IPS-18a (cell line): ENCODE measurements around the gene YAF2.
"Not testable (repeated sequence)": the region's sequence is repeated elsewhere in the genome, so short reads cannot be mapped to it uniquely, and the experiment has no call there.

Source experiments
- H3K27ac ChIP-seq: one replicate; pipeline ENCODE4 v1.5.1; 2013; ENCODE audit warnings: low read length
- H3K27me3 ChIP-seq: one replicate; pipeline ENCODE4 v1.6.1; 2013; ENCODE audit warnings: mild to moderate bottlenecking, low read length; ENCODE audit not compliant: control insufficient read depth, insufficient read depth
- H3K36me3 ChIP-seq: one replicate; pipeline ENCODE4 v1.6.1; 2013; ENCODE audit warnings: low read depth, low read length; ENCODE audit not compliant: control insufficient read depth
- H3K4me1 ChIP-seq: one replicate; pipeline ENCODE4 v1.6.1; 2013; ENCODE audit warnings: low read depth, low read length; ENCODE audit not compliant: control insufficient read depth
- H3K4me3 ChIP-seq: one replicate; pipeline ENCODE4 v1.5.1; 2013; ENCODE audit warnings: low read length
- H3K9ac ChIP-seq: one replicate; pipeline ENCODE4 v1.6.1; 2013; ENCODE audit warnings: mild to moderate bottlenecking, low read length, moderate library complexity
- H3K9me3 ChIP-seq: one replicate; pipeline ENCODE4 v1.6.1; 2013; ENCODE audit warnings: low read depth, low read length; ENCODE audit not compliant: control insufficient read depth

The YAF2 gene

DNA sequence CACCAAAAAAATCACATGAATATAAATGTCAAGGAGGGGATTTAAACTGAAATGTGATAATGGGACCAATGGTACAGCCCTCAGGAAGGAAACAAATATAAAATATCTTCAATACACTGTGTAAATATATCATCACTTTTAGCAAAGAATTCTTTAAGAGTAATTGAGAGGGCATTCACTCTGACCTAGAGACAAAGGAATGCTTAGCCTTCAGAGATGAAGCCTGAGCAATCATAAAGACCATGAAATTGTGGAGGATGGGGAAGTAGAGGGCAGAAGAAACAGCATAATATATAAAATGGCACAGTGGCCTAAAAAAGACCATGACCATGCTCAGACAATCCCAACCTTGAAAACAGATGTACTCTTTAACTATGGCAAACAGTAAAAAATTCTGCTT is 20.4 kb downstream of the YAF2 start:
- Histone ChIP-seq H3K36me3 (no peaks in the 10 kb centered on the region), H3K9me3 (no peaks in the 10 kb centered on the region), H3K4me1 (no peaks in the 10 kb centered on the region), H3K4me3 (no peak overlapping the region), H3K27me3 (no peaks in the 10 kb centered on the region), H3K27ac (no peak overlapping the region), H3K9ac (no peak overlapping the region)

DNA sequence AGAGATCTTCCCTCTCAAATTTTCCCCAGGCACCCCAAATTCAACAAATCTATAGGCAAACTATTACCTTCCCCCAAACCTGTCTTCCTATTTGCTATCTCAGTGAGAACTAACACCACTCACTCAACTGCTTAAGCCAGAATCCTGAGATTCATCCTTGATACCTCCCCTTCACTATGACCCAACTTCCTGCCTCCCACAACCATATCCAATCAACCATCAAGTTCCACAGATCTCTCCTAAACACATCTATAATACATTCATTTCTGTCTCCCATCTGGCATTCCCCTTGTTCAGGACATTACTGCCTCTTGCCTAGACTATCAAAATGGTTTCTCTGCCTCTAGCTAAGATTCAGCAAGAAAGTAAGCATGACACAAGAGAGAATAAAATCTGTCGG is 21.3 kb downstream of the YAF2 start:
- Histone ChIP-seq H3K4me1 (no peaks in the 10 kb centered on the region), H3K36me3 (no peaks in the 10 kb centered on the region), H3K27me3 (no peaks in the 10 kb centered on the region), H3K9me3 (no peaks in the 10 kb centered on the region), H3K9ac (no peak overlapping the region), H3K27ac (no peak overlapping the region), H3K4me3 (no peak overlapping the region)

DNA sequence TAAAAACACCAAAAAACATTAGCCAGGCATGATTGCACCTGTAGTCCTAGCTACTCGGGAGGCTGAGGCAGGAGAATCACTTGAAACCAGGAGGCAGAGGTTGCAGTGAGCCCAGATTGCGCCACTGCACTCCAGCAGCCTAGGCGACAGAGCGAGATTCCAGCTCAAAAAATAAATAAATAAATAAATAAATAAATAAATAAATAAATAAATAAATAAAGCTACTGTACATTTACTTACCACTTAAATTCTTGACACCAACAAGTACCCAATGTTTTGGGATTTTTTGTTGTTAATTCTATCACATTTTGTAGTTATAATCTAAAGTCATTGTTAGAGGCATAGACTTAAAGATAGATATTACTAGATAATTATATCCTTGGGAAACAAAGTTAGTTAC is 22.3 kb downstream of the YAF2 start:
- not testable (repeated sequence) for H3K36me3 ChIP-seq, H3K9me3 ChIP-seq, H3K27ac ChIP-seq, H3K4me1 ChIP-seq, H3K4me3 ChIP-seq, H3K27me3 ChIP-seq, H3K9ac ChIP-seq

DNA sequence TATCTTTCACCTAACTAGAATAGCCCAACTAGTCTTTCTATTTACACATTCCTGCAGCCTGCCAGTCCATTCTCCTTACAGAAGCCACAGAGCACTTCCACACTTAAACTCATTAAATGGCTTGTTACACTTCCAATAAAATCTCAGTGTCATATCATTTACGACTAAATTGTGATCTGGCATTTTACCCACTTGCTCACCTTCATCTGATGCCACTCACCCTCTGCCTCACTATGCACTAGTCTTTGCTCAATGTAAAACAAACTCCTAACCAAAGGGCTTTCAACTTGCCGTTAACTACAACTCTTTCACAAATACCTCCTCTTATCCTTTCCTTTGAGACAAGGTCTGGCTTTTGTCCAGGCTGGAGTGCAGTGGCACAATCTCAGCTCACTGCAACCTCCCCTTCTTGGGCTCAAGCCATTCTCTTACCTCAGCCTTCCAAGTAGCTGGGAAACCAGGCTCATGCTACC is 24.1 kb downstream of the YAF2 start:
- H3K4me3 ChIP-seq: no peak overlapping the region
- H3K27ac ChIP-seq: no peak overlapping the region
- H3K9ac ChIP-seq: no peak overlapping the region
- H3K4me1 ChIP-seq: no peaks in the 10 kb centered on the region
- H3K27me3 ChIP-seq: no peaks in the 10 kb centered on the region
- no peaks in the 10 kb centered on the region for H3K9me3 ChIP-seq
- no peaks in the 10 kb centered on the region for H3K36me3 ChIP-seq

DNA sequence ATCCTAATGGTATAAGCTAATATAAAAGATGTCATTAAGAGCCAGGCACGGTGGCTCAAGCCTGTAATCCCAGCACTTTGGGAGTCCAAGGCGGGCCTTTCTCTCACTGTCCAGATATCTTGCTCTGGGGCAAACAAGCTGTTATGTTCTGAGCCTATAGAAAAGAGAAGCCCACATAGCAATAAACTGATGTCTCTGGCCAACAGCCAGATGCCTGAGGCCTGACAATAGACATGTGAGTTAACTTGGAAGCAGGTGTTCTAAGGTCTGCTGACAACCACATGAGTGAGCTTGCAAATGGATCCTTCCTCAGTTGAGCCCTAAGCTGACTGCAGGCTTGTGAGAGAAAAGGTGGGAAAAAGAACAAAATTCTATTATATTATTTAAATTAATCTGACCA is 25.0 kb downstream of the YAF2 start:
- H3K4me3 ChIP-seq: no peak overlapping the region
- no peaks in the 10 kb centered on the region for H3K36me3 ChIP-seq
- no peaks in the 10 kb centered on the region for H3K9me3 ChIP-seq
- H3K27ac ChIP-seq: no peak overlapping the region
- no peaks in the 10 kb centered on the region for H3K27me3 ChIP-seq
- no peak overlapping the region for H3K9ac ChIP-seq
- no peaks in the 10 kb centered on the region for H3K4me1 ChIP-seq

DNA sequence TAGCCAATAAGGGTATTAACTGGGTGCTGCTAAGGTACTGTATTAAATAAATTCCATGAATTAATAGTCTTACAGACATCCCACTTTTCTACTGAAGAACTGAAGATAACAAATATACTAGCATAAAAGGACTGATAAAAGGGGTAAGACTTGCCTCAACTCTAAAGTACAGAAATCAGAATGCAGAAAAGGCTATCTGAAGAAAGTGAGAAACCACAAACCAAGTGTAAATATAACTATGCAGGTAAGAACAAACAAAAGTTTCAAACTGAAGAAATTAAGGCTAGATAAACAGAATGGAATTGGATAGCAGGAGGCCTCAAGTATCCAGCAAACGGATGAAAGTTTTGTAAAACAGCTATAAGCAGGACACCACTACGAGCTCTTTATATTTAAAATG is 29.5 kb downstream of the YAF2 start:
- no peak overlapping the region for H3K4me3 ChIP-seq
- H3K9me3 ChIP-seq: no peaks in the 10 kb centered on the region
- H3K27ac ChIP-seq: no peak overlapping the region
- H3K9ac ChIP-seq: no peak overlapping the region
- H3K27me3 ChIP-seq: no peaks in the 10 kb centered on the region
- no peaks in the 10 kb centered on the region for H3K4me1 ChIP-seq
- no peaks in the 10 kb centered on the region for H3K36me3 ChIP-seq

DNA sequence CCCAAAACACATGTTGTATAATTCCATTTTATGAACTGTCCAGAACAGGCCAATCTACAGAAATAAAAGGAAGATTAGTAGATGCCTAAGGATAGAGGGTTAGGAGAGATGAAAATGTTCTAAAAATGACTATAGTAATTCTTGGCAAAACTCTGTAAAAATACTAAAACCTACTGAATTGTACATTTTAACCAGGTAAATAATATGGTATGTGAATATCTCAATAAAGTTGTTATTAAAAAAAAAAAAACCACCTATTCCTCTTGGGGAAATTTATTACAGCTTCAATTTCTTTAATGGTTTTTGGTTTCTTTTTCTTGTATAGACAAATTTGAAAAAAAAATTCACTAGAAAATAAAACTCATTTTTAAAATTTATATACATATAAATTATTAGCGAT is 33.2 kb downstream of the YAF2 start:
- no peaks in the 10 kb centered on the region for H3K27me3 ChIP-seq
- H3K27ac ChIP-seq: no peak overlapping the region
- H3K4me3 ChIP-seq: no peak overlapping the region
- H3K9me3 ChIP-seq: no peaks in the 10 kb centered on the region
- no peaks in the 10 kb centered on the region for H3K4me1 ChIP-seq
- no peaks in the 10 kb centered on the region for H3K36me3 ChIP-seq
- H3K9ac ChIP-seq: no peak overlapping the region

DNA sequence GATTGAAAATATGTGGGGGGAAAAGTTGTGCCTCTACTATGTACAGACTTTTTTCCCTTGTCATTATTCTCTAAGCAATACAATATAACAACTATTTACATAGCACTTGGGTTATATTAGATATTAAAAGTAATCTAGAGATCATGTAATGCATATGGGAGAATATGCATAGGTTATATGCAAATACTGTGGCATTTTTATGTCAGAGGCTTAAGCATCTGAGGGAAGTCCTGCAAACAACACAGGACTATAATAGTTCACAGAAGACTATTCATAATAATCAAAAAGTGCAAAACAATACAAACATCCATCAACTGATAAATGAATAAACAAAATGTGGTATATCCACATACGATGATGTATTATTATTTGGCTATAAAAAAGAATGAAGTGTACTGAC is 33.7 kb downstream of the YAF2 start:
- Histone ChIP-seq H3K9me3 (no peaks in the 10 kb centered on the region), H3K9ac (no peak overlapping the region), H3K27ac (no peak overlapping the region), H3K4me1 (no peaks in the 10 kb centered on the region), H3K36me3 (no peaks in the 10 kb centered on the region), H3K27me3 (no peaks in the 10 kb centered on the region), H3K4me3 (no peak overlapping the region)

DNA sequence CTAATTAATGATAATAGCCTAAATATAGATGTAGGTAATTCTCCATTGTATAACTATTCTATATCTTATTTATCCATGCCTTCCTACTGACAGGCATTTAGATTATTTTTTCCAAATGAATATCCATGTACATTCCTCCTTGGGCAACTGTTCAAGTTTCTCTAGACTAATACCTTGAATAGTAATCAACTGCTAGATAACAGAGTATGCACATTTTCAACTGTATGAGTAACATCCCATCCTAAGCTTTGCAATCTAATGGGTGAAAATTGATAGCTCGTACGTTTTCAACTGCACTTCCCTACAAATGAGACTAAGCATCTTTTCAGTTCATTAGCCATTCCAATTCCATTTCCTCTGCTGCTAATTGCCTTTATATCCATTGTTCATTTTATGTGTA is 37.0 kb downstream of the YAF2 start:
- Histone ChIP-seq H3K27me3 (no peaks in the 10 kb centered on the region), H3K9ac (no peak overlapping the region), H3K4me3 (no peak overlapping the region), H3K27ac (no peak overlapping the region), H3K9me3 (no peaks in the 10 kb centered on the region), H3K36me3 (no peaks in the 10 kb centered on the region), H3K4me1 (no peaks in the 10 kb centered on the region)

DNA sequence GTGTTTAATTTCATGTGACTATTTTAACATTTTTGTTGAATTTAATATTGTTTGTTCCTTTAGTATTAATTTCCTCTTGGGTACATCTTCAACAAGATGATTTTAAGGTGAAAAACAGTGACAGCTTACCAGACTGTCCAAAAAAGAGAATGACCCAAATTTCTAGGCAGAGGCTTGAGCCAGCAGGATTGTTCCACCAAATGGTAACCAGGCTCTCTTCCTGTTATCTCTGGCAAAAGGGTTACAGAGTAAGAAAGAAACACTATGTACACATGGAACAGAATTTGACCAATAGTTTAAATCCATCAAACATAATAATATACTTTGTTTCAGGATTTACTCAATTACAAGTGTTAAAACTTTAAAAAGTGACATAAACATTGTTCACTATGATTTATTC is 39.0 kb downstream of the YAF2 start:
- Histone ChIP-seq H3K4me1 (no peaks in the 10 kb centered on the region), H3K9me3 (no peaks in the 10 kb centered on the region), H3K36me3 (no peaks in the 10 kb centered on the region), H3K27me3 (no peaks in the 10 kb centered on the region), H3K9ac (no peak overlapping the region), H3K27ac (no peak overlapping the region), H3K4me3 (no peak overlapping the region)

DNA sequence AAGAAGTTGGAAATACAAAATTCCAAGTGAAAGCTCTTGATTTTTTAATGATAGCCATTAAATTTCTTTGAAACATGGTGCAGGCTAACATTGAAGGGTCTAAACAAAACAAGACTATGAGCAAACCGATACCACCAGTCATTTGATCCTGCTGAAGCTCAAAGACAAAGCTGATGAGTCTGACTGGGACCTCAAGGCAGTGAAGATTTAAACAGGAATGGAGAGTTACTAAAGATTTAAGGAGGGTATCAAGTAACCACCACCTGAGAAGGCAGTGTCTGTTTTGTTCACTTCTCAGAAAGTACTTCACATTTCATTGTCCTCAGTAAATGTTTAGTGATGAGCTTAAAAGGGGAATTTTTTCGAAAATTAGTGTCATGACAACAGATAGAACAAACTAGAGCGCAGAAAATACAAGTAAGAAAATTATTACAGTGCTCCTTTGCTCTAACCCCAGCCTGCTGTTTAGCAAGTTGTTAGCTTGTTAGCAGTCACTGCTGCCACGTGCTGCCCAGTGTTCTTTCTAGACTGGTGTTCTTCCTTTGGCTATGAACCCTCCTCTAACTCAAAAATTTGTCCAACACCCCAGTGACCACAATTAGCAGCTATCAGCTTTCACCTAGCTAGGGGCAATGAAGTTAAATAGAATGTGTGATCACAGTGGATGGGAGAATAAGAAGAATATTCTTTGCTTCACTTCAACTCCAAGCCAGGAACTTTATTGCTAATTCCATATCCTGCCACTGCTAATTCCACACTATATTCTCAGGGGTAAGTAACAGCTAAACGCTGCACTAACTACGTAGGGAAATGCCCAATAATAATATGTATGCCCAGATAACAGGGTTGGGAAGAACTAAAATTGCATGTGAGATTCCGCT is 41.1 kb downstream of the YAF2 start:
- H3K27me3 ChIP-seq: no peaks in the 10 kb centered on the region
- no peaks in the 10 kb centered on the region for H3K9me3 ChIP-seq
- no peak overlapping the region for H3K27ac ChIP-seq
- no peak overlapping the region for H3K4me3 ChIP-seq
- H3K36me3 ChIP-seq: no peaks in the 10 kb centered on the region
- H3K9ac ChIP-seq: no peak overlapping the region
- no peaks in the 10 kb centered on the region for H3K4me1 ChIP-seq

DNA sequence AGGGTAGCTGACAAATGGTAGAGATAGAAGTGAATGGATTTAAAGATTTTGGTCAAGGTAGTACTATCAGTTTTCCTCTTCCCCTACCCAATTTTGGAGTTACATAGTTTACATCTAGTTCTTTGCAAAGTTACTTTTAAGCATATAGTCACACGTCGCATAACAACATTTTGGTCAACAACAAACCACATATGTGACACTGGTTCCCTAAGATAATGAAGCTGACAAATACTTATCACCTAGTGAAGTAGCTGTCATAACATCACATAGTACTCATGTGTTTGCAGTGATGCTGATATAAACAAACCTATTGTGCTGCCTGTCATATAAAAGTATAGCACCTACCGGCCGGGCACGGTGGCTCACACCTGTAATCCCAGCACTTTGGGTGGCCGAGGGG is 45.4 kb downstream of the YAF2 start:
- Histone ChIP-seq H3K4me3 (no peak overlapping the region), H3K9me3 (no peaks in the 10 kb centered on the region), H3K36me3 (no peaks in the 10 kb centered on the region), H3K27ac (no peak overlapping the region), H3K9ac (no peak overlapping the region), H3K27me3 (no peaks in the 10 kb centered on the region), H3K4me1 (no peaks in the 10 kb centered on the region)
